Ovary (tissue), 3 donors: ENCODE data around the gene CNNM1.

Source experiments
- CTCF ChIP-seq, 3 donors: fragments of 450-650 bp in 2 of 3; fragments of 200-600 bp in 1 of 3; IDR thresholded peaks; one replicate each; pipeline versions ENCODE4 v1.5.1 to v1.8.0; 2016 to 2022; ENCODE audit warnings: antibody characterized with exemption in 3 of 3, mild to moderate bottlenecking in 1 of 3
- POLR2A ChIP-seq: fragments of 450-650 bp; IDR thresholded peaks from one replicate; pipeline ENCODE4 v1.6.1; 2017; ENCODE audit warnings: antibody characterized with exemption, mild to moderate bottlenecking, moderate library complexity
- donor health status: DM: no; HTN: no; CAD: no.

GRCh38 chr10:99382176-99382575, 53.0 kb downstream of the CNNM1 start:
- TF ChIP-seq POLR2A (no peak), CTCF (IDR thresholded peaks at IDR 0.05) (no peak)
